Stromal cell of bone marrow (primary cell): ENCODE results near the gene SAMD1.

Experiments
- DNase-seq: peaks from one replicate; pipeline ENCODE4 v3.0.0-alpha.2; 2012; ENCODE audit warnings: low read depth

SAMD1 gene

DNA sequence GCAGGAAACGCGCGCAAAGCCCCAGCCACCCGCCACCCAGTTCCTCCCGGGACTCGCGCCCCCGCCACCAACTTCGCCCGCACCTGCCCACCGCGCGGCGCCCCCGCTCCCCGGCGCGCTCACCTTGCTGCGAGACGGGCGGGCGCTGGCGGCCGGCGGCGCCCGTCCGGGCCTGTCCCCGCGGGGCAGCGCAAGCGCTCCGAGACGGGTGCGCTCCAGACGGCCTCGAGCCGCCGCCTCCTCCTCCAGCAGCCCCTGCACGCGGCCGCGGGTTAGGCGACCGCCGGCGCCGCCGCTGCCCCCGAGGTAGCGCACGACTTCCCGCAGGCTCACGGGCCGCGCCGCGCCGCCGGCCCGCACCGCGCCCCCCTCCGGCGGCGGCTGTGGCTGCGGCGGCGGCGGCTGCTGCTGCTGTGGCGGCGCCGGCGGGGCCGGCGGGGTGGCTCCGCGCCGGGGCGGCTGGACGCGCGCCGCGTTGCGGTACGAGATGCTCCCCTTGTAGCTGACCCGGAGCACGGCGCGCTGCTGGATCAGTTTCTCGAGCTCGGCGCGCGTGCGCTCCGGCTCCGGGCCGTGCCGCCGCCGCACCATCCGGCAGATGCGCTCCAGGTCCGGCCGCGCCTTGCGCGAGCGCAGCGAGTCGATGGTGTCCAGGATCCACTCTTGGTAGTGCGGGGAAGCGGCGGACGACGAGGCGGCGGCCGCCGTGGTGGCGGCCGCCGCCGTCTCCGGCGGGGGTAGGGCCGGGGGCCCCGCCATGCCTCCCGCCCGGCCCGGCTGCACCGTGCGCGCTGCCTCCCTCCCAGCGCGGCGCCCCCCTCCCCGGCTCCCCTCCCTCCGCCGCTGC, 666 bp downstream of the SAMD1 start:
- no peak for DNase-seq

GRCh38 chr19:14089412-14089661, 1.2 kb downstream of the SAMD1 start:
- no peak for DNase-seq

GRCh38 chr19:14088634-14089411, 1.7 kb downstream of the SAMD1 start:
- DNase-seq = no peak

- no peak for DNase-seq
Observed at GRCh38 chr19:14086098-14086497, 4.5 kb downstream of the SAMD1 start.

DNA sequence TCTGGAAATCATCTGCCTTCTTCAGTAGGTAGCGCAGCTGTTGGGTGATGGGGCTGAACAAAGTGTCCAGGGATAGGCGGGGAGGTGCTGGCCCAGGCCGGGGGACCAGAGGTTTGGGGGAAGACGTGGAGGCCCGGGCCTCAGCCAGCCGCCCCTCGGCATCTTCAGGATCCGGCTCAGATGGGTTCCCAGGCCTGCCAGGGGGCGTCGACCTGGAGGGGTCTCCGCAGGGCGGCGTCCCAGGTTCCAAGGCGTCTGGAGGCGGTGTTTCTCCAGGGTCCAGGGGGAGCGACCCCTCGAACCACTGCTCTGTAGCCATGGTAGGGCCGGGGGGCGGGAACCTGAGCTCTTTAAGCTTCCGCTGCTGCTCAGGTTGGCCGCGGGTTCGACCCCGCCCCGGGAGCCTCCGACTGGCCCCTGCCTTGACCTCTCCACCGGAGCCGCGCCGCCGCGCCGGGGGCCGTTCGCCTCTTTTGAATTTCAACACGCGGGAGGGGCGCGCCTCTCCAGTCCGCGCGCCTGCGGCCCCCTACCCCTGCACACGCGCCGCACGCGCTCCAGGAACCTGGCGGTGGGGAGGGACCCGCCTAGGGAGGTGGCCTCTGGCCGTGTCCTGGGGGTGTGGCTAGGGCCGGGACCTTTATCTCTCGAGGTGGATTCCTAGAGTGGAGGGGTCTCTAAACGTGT, 5.1 kb downstream of the SAMD1 start, which contains the start of gene C19orf67:
Gene C19orf67 (minus strand): TSS at position 475 of the 687 bp plus-strand sequence. CDS start 156 bp downstream, at position 319.
- DNase-seq = no peak

DNA sequence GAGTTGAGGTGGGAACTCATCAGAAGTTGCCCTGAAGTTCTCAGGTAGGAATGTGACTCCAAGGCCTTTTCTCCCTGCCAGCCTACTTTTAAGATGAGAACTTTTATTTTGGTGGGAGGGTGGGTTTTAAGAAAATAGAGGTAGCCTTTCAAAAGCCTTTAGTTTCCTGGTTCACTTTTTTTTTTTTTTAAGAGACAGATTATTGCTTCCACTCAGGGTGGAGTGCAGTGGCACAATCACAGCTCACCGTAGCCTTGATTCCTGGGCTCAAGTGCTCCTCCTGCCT, 7.9 kb downstream of the SAMD1 start:
- no peak for DNase-seq

- no peak for DNase-seq
Observed at GRCh38 chr19:14081797-14082674, 8.5 kb downstream of the SAMD1 start.

GRCh38 chr19:14080887-14081796, 9.4 kb downstream of the SAMD1 start:
- DNase-seq = peak; percentile 99

- peak; percentile 82 for DNase-seq
Observed at GRCh38 chr19:14078411-14078810, 12.1 kb downstream of the SAMD1 start.

GRCh38 chr19:14073925-14074838, 16.4 kb downstream of the SAMD1 start:
- no peak for DNase-seq

DNA sequence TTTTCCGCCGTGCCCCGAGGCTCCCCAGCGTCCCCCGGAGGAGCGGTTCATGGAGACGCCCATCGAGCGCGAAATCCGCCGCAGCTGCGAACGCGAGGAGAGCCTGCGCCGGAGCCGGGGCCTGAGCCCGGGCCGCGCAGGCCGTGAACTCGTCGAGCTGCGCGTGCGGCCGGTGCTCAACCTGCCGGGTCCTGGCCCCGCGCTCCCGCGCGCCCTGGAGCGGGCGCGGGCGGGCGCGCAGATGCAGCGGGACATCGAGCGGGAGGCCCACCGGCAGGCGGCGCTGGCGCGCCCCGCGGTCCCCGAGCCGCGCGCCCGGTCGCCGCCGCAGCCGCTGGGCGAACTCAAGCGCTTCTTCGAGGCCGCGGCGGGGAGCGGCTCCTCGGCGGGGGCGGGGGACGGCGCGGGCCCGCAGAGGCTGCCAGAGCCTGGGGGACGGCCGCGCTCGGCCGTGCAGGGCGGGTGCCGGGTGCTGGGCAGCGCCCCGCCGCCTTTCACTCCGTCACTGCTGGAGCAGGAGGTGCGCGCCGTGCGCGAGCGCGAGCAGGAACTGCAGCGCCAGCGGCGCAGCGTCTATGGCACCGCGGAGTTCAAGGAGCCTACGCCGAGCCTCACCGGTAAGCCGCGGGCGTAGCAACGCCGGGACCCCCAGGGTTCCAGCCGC, 17.2 kb downstream of the SAMD1 start:
- DNase-seq = peak; percentile 58

- DNase-seq = no peak
Observed at GRCh38 chr19:14072535-14073260, 17.9 kb downstream of the SAMD1 start, which contains the start of gene MISP3. Gene MISP3 (plus strand): TSS chr19:14072786. CDS start chr19:14073310, 524 bp downstream.

- no peak for DNase-seq
Observed at GRCh38 chr19:14070268-14071050, 20.1 kb downstream of the SAMD1 start.

DNA sequence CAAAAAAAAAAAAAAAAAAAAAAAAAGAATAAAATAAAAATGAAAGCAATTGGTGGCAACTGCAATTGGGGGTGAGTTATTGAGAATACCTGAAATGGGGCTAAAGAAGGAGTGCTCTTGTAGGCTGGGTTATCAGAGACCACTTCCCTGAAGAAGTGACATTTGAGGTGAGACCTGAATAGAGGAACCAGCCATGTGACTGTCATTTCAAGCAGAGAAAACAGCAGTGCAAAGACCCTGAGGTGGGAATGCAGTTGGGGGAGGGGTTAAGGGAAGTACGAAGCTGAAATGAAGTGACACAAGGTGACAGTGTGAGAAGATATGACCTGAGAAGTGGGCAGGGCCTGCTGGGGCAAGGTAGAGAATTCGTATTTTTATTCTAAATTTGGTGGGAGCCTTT, 24.4 kb downstream of the SAMD1 start:
- no peak for DNase-seq

- no peak for DNase-seq
Observed at GRCh38 chr19:14063105-14063504, 27.4 kb downstream of the SAMD1 start.

GRCh38 chr19:14062558-14062855, 28.0 kb downstream of the SAMD1 start:
- DNase-seq = no peak

DNA sequence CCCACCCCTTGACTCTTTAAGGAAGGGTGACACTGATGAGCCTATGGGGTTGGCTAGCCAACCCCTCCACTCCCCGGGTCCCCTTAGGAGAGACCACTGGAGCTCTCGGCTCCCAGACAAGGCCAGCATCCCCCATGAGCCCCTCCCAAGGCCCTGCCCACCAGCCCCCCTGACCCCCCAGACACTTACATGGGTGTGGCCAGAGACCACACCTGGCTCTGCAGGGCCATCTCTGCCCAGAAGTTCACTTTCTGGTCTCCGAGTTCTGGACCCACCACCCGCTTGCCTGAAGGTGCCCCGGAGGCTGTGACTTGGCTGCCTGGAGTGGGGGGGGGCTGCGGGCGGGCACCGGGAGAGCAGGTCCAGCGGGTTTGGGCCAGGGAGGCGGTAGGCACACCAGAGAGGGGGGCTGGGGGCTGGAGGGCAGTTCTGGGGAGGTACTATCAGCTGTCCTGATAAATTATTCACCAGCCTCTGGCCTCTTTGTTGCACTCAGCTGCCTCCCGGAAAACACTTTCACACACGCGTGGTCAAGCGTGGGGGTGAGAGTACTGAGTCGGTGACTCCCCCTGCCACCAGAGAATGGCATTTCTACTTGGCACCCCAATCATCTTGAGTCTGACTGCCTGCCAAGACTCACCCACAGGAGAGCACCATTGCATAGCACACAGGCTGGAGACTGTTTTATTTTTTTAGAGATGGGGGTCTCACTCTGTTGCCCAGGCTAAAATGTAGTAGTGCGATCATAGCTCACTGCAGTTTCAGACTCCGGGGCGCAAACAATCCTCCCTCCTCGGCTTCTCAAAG, 28.6 kb downstream of the SAMD1 start, which contains the start of gene PALM3:
Gene PALM3 (minus strand): TSS at position 326 of the 807 bp plus-strand sequence. CDS start 96 bp downstream, at position 230.
- DNase-seq = no peak
